Caco-2 (cell line): ENCODE data around the gene STK32B. TPM values are rescaled to one million over a fixed set of nuclear protein-coding genes. Genes with fewer than 3 reads are reported as not detected.

ENCODE experiments used
- BruUV-seq: library from RNA; stranded (reverse); fragments of 400-500 nt; replicated peaks from 2 replicates; lab custom pipeline; 2021; lab: Mats Ljungman, UMichigan
- CTCF ChIA-PET: fragments of 300-600 bp; sonication (Branson Sonifier 250); formaldehyde crosslinking; loops from one replicate; lab custom pipeline; 2022; ENCODE audit warnings: antibody characterized with exemption; lab: Charles Lee
- POLR2A ChIA-PET: fragments of 300-600 bp; sonication (Branson Sonifier 250); formaldehyde crosslinking; loops from one replicate; lab custom pipeline; 2022; ENCODE audit warnings: antibody characterized with exemption; lab: Charles Lee
- DNase-seq, 2 experiments: peaks; one replicate each; pipeline versions ENCODE4 v3.0.0 to v3.0.0-alpha.2; 2020 to 2022
- H3K27me3 ChIP-seq: replicated peaks from 2 replicates; pipeline ENCODE4 v1.6.0; 2011; ENCODE audit warnings: low read length; ENCODE audit not compliant: control insufficient read depth, insufficient read depth
- H3K36me3 ChIP-seq: 2 replicates; pipeline ENCODE4 v1.5.1; 2011; ENCODE audit warnings: low read length; ENCODE audit not compliant: control insufficient read depth, insufficient read depth
- H3K4me1 ChIP-seq: fragments of 250-450 bp; sonication (Bioruptor Pico); 2 replicates; pipeline ENCODE4 v1.5.1; 2020; ENCODE audit warnings: mild to moderate bottlenecking
- H3K4me3 ChIP-seq: 2 replicates; pipeline ENCODE4 v1.5.1; 2011; ENCODE audit warnings: low read depth, mild to moderate bottlenecking, control low read depth, low read length
- H3K9me3 ChIP-seq: fragments of 250-450 bp; sonication (Bioruptor Pico); 2 replicates; pipeline ENCODE4 v1.5.1; 2020; ENCODE audit warnings: mild to moderate bottlenecking, moderate library complexity
- H3K27ac Mint-ChIP-seq: one replicate; pipeline ENCODE4 v1.8.0; 2022; ENCODE audit warnings: mixed read lengths; ENCODE audit not compliant: unreplicated experiment
- H3K27me3 Mint-ChIP-seq: one replicate; pipeline ENCODE4 v1.8.0; 2022; ENCODE audit warnings: mixed read lengths; ENCODE audit not compliant: insufficient read depth, unreplicated experiment
- H3K36me3 Mint-ChIP-seq: one replicate; pipeline ENCODE4 v1.8.0; 2022; ENCODE audit warnings: mild to moderate bottlenecking, mixed read lengths; ENCODE audit not compliant: insufficient read depth, unreplicated experiment
- H3K4me1 Mint-ChIP-seq: one replicate; pipeline ENCODE4 v1.8.0; 2022; ENCODE audit warnings: low read depth, mixed read lengths; ENCODE audit not compliant: unreplicated experiment
- H3K4me3 Mint-ChIP-seq: one replicate; pipeline ENCODE4 v1.8.0; 2022; ENCODE audit warnings: mild to moderate bottlenecking, moderate library complexity, mixed read lengths; ENCODE audit not compliant: unreplicated experiment
- H3K9me3 Mint-ChIP-seq: one replicate; pipeline ENCODE4 v1.8.0; 2022; ENCODE audit warnings: mixed read lengths; ENCODE audit not compliant: unreplicated experiment
- intact Hi-C: fragments of 100-400 bp; cut with micrococcal nuclease; formaldehyde crosslinking; loops from one replicate; pipeline ENCODE4 v1.10.0; 2022; ENCODE audit not compliant: unreplicated experiment
- total RNA-seq: library from RNA; stranded (reverse); gene quantifications from 2 replicates; pipeline ENCODE4 v1.2.3, GENCODE V29; 2022
- TF ChIP-seq, protein P1 (sequence below), 2 experiments: fragments of 200-600 bp in 1 of 2; IDR thresholded peaks; 1 replicate in 1 of 2; 2 replicates in 1 of 2; pipeline versions ENCODE4 v1.5.1 to v1.8.0; 2011 to 2022; ENCODE audit warnings: antibody characterized with exemption in 1 of 2, control low read depth in 1 of 2, inconsistent platforms in 1 of 2, low read depth in 1 of 2, low read length in 1 of 2, mild to moderate bottlenecking in 1 of 2, moderate library complexity in 1 of 2; ENCODE audit not compliant: insufficient read depth in 1 of 2, severe bottlenecking in 1 of 2, unreplicated experiment in 1 of 2

The STK32B gene
- total RNA-seq, 1 experiment from 2014 or later, result 11.2 TPM

DNA sequence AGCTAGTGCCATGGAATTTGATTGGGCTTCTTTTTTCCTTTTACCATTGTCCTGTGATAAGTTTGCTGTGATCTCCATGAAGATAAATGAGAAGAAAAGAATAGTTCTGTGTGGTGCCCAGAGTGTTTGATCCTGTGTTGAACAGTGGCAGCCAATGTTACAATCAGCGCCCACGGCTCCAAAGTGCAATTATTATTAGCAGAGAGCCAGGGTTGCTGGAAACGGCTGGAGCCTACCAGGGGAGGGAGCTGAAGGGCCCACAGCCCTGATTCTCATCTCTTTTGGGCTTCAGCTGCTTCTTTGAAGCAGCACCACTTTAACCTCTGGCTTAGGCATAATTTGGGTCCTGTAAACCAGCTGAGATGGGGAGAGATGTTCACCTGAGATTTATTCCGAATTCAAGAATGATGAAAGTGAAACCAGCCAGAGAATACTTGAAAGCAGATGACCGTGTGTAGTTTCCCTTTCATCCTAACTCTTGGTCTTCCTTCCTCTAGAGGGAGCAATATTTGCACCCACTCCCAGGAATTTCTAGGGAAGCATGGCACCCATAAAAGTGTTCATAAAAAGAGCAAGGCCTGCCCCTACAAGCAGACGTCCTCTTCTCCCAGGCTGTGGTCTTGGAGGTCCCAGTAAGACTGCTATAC, 358.8 kb downstream of the STK32B start:
- Mint-ChIP-seq H3K27me3 (peaks cover 3% of the 10 kb centered on the region), H3K27ac (no peak overlapping the region), H3K4me1 (no peaks in the 10 kb centered on the region), H3K9me3 (peaks cover 22% of the 10 kb centered on the region), H3K36me3 (no peaks in the 10 kb centered on the region), H3K4me3 (no peak overlapping the region)
- ChIA-PET POLR2A (no interaction called here), CTCF (interaction anchor here (0.9 kb wide), 1 partner anchor 359 kb away, joined by 3 read pairs; no protein-coding TSS in a partner anchor)
- intact Hi-C loops, result loop anchor here (2.0 kb wide), 1 partner anchor 45 kb away; no protein-coding TSS in a partner anchor
- Histone ChIP-seq H3K9me3 (peaks cover 14% of the 10 kb centered on the region), H3K4me1 (no peaks in the 10 kb centered on the region), H3K27me3 (no peaks in the 10 kb centered on the region), H3K4me3 (no peak overlapping the region), H3K36me3 (no peaks in the 10 kb centered on the region)
- no peak for DNase-seq
- BruUV-seq, result no TSS peak
- TF ChIP-seq, protein P1, sequence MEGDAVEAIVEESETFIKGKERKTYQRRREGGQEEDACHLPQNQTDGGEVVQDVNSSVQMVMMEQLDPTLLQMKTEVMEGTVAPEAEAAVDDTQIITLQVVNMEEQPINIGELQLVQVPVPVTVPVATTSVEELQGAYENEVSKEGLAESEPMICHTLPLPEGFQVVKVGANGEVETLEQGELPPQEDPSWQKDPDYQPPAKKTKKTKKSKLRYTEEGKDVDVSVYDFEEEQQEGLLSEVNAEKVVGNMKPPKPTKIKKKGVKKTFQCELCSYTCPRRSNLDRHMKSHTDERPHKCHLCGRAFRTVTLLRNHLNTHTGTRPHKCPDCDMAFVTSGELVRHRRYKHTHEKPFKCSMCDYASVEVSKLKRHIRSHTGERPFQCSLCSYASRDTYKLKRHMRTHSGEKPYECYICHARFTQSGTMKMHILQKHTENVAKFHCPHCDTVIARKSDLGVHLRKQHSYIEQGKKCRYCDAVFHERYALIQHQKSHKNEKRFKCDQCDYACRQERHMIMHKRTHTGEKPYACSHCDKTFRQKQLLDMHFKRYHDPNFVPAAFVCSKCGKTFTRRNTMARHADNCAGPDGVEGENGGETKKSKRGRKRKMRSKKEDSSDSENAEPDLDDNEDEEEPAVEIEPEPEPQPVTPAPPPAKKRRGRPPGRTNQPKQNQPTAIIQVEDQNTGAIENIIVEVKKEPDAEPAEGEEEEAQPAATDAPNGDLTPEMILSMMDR (IDR thresholded peaks at IDR 0.05; ENCODE audit: insufficient read depth in 1 of 2, low read depth in 1 of 2, low read length in 1 of 2, severe bottlenecking in 1 of 2, unreplicated experiment in 1 of 2), result no peak

GRCh38 chr4:5412296-5412695, 361.0 kb downstream of the STK32B start:
- intact Hi-C loops, result no loop called here
- POLR2A ChIA-PET, result no interaction called here
- Mint-ChIP-seq H3K27me3 (peaks cover 4% of the 10 kb centered on the region), H3K4me3 (no peak overlapping the region), H3K27ac (no peak overlapping the region), H3K4me1 (no peaks in the 10 kb centered on the region), H3K9me3 (peaks cover 19% of the 10 kb centered on the region), H3K36me3 (no peaks in the 10 kb centered on the region)
- no peaks in the 10 kb centered on the region for H3K9me3 ChIP-seq
- no TSS peak for BruUV-seq
- H3K36me3 ChIP-seq, result no peaks in the 10 kb centered on the region
- H3K27me3 ChIP-seq, result no peaks in the 10 kb centered on the region
- H3K4me1 ChIP-seq, result no peaks in the 10 kb centered on the region
- no peak for DNase-seq
- CTCF ChIA-PET, result no interaction called here
- TF ChIP-seq, protein P1 (IDR thresholded peaks at IDR 0.05; ENCODE audit: insufficient read depth in 1 of 2, low read depth in 1 of 2, low read length in 1 of 2, severe bottlenecking in 1 of 2, unreplicated experiment in 1 of 2), result no peak
- H3K4me3 ChIP-seq, result no peak overlapping the region

DNA sequence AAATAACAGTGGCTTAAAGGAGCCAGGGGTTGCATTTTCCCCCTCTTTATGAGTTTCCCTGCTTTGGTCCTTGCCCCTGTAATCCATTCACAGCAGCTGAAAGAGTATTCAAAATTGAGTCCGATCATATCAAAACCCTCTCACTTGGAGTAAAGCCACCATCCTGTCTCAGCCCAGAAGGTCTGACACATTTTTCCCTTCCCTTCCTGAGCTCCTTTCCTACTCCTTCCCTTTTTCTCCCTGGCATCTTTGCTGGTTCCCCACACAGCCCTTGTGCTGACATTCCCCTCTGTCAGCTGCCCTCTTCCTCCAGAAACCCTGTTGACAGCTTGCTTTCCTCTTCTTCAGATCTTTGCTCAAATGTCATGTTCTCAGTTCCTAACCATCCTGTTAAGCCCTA, 361.5 kb downstream of the STK32B start:
- Histone ChIP-seq H3K4me3 (no peak overlapping the region), H3K9me3 (no peaks in the 10 kb centered on the region; the same call in 1 of the 2 replicates), H3K27me3 (no peaks in the 10 kb centered on the region), H3K4me1 (no peaks in the 10 kb centered on the region), H3K36me3 (no peaks in the 10 kb centered on the region)
- ChIA-PET POLR2A (no interaction called here), CTCF (no interaction called here)
- Mint-ChIP-seq H3K36me3 (no peaks in the 10 kb centered on the region), H3K4me3 (no peak overlapping the region), H3K27ac (no peak overlapping the region), H3K27me3 (peaks cover 6% of the 10 kb centered on the region), H3K9me3 (peaks cover 19% of the 10 kb centered on the region), H3K4me1 (no peaks in the 10 kb centered on the region)
- intact Hi-C loops, result no loop called here
- DNase-seq, result no peak
- BruUV-seq, result no TSS peak
- TF ChIP-seq, protein P1 (IDR thresholded peaks at IDR 0.05; ENCODE audit: insufficient read depth in 1 of 2, low read depth in 1 of 2, low read length in 1 of 2, severe bottlenecking in 1 of 2, unreplicated experiment in 1 of 2), result no peak
